ENCODE results near the gene TMEM184B. TPM values are rescaled to one million over a fixed set of nuclear protein-coding genes. Genes with fewer than 3 reads are reported as not detected.
A peak's percentile ranks its signal among the peaks of the same experiment; 100 is the strongest.

TMEM184B gene
- total RNA-seq, 2 donors from 2014 or later: 76.0 to 137 TPM

DNA sequence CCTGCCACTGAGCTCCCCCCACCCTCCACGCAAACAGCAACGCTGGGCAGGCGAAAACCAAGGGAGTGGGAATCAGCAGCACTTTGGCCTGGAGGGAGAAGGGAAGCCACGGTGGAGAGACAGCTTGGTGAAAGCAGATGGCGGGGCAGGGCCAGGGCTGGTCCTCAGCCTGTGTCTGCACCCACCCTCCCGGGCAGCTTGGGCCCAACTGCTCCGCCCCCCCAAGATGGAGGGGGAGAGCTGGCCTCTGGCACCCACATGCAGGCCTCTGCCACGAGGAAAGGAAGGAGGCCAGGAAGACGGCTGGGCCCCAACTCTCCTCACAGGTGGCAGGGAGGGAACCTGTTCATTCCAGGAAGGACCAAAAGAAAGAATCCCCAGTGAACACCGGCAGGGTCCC is 53.2 kb downstream of the TMEM184B start:
- intact Hi-C loops (cut with DNase I): loop anchor here (10.0 kb wide), 1 partner anchor 105 kb away; the partner anchor contains the start of gene BAIAP2L2
- 58% methylated on average over 10 of the region's 10 CpGs for WGBS
- DNase-seq (ENCODE audit: low spot score): no peak
- Histone ChIP-seq H3K27me3 (replicated peaks; ENCODE audit: insufficient read depth) (no peaks in the 10 kb centered on the region), H3K4me1 (replicated peaks) (no peaks in the 10 kb centered on the region), H3K27ac (peak overlapping the region; percentile 73 to 83), H3K36me3 (peaks cover 0 to 5% of the 10 kb centered on the region in 2 donors), H3K4me3 (no peak overlapping the region), H3K9me3 (no peaks in the 10 kb centered on the region)
- TF ChIP-seq, protein P1, sequence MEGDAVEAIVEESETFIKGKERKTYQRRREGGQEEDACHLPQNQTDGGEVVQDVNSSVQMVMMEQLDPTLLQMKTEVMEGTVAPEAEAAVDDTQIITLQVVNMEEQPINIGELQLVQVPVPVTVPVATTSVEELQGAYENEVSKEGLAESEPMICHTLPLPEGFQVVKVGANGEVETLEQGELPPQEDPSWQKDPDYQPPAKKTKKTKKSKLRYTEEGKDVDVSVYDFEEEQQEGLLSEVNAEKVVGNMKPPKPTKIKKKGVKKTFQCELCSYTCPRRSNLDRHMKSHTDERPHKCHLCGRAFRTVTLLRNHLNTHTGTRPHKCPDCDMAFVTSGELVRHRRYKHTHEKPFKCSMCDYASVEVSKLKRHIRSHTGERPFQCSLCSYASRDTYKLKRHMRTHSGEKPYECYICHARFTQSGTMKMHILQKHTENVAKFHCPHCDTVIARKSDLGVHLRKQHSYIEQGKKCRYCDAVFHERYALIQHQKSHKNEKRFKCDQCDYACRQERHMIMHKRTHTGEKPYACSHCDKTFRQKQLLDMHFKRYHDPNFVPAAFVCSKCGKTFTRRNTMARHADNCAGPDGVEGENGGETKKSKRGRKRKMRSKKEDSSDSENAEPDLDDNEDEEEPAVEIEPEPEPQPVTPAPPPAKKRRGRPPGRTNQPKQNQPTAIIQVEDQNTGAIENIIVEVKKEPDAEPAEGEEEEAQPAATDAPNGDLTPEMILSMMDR (IDR thresholded peaks at IDR 0.05): no peak
- TF ChIP-seq POLR2A (IDR thresholded peaks at IDR 0.05): no peak
- no peak for TF ChIP-seq POLR2AphosphoS5 (IDR thresholded peaks at IDR 0.05)

DNA sequence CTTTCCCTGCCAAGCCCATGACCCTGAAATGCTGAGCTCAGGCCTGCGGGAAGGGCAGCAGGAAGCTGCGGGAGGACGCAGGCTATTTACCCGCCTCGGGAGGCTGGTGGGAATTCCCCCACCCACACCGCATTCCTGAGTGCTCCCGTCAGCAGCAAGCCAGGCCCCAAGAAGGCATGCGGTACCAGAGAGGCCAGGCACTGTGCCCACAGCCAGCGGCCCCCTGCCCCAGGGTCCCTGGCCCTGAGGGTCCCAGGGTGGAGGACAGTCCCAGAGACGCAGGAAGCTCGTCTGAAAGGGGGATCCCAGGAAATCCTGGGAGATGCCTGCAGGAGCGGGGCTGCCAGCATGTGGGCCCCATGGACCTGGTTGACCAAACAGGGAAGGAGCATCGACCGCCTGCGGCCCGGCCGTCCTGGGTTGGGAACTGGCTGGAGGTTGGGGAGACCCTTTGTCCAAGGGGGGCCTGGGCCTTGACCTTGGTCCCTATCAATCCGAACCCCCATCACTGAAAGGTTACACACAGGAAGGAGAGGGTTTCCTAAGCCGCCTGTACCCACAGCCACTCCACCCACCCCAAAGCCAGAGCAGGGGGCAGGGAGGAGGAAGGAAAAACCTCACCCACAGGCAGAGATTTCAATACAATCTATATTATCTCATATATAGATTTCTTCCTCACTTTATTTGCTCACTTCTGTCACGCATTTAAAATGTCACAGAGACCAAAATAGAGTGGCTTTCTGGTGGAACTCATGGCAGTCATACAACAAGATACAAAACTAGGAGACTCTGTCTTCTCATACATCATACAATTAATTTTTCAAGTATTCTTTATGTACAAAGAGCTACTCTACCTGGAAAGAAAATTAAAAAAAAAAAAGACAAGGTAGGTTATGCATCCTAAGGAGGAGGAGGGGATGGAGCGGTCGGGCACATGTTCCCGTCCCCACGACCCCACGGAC is 53.9 kb downstream of the TMEM184B start:
- TF ChIP-seq POLR2AphosphoS5 (IDR thresholded peaks at IDR 0.05) (peak; percentile 88), POLR2A (IDR thresholded peaks at IDR 0.05) (peak; percentile 61)
- TF ChIP-seq, protein P1 (IDR thresholded peaks at IDR 0.05): no peak
- no peaks in the 10 kb centered on the region for H3K36me3 ChIP-seq
- intact Hi-C loops (cut with DNase I): no loop called here
- no peaks in the 10 kb centered on the region for H3K9me3 ChIP-seq
- no peaks in the 10 kb centered on the region for H3K27me3 ChIP-seq (replicated peaks; ENCODE audit: insufficient read depth)
- WGBS: 55% methylated on average over 22 of the region's 25 CpGs
- peak; percentile 82 for DNase-seq (ENCODE audit: low spot score)
- peak overlapping the region; percentile 73 to 83 for H3K27ac ChIP-seq
- no peaks in the 10 kb centered on the region for H3K4me1 ChIP-seq (replicated peaks)
- no peak overlapping the region for H3K4me3 ChIP-seq

DNA sequence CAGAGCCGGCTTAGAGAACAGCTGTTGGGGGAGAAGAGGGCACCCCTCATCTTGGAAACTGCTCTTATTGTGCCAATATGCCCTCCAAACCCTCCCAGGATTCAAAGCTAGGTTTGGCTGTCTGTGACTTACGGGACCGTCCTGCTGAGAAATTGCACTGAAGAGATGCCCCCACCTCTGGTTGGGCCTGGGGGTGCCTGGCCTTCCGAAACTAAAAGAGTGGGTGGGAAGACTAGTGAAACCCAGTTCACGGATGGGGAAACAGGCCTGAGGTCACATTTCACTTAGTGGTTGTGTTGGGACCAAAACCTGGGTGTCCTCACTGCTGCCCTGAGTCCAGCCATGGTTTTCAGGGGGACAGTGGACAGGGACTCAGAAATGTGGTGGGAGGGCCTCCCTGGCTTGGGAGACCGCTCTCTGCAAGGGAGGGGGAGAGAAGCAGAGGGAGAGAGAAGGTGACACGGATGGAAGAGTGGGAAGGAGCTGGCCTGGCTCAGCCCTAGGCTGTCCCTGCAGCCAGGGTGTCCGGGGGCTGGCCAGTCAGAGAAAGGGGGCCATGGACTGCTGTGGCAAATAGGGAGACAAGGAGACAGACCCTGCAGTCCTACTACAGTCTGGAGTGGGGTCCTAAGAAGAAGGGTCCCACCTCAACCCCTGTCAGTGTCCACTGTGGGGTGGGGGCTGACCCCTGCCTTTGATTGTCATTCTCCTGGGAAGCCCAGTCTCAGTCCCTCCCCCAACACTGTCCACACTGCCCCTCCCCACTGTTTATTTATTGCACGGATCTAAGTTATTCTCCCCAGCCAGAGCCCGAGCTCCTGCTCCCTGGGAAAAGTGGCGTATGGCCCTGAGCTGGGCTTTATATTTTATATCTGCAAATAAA is 57.4 kb downstream of the TMEM184B start:
- TF ChIP-seq POLR2A (IDR thresholded peaks at IDR 0.05): no peak
- TF ChIP-seq, protein P1 (IDR thresholded peaks at IDR 0.05): no peak
- no peak for TF ChIP-seq POLR2AphosphoS5 (IDR thresholded peaks at IDR 0.05)
- WGBS: 85% methylated on average over 11 of the region's 11 CpGs
- Histone ChIP-seq H3K9me3 (no peaks in the 10 kb centered on the region), H3K27ac (no peak overlapping the region), H3K27me3 (replicated peaks; ENCODE audit: insufficient read depth) (no peaks in the 10 kb centered on the region), H3K36me3 (no peaks in the 10 kb centered on the region), H3K4me3 (no peak overlapping the region), H3K4me1 (replicated peaks) (no peaks in the 10 kb centered on the region)
- no peak for DNase-seq (ENCODE audit: low spot score)
- intact Hi-C loops (cut with DNase I): no loop called here

DNA sequence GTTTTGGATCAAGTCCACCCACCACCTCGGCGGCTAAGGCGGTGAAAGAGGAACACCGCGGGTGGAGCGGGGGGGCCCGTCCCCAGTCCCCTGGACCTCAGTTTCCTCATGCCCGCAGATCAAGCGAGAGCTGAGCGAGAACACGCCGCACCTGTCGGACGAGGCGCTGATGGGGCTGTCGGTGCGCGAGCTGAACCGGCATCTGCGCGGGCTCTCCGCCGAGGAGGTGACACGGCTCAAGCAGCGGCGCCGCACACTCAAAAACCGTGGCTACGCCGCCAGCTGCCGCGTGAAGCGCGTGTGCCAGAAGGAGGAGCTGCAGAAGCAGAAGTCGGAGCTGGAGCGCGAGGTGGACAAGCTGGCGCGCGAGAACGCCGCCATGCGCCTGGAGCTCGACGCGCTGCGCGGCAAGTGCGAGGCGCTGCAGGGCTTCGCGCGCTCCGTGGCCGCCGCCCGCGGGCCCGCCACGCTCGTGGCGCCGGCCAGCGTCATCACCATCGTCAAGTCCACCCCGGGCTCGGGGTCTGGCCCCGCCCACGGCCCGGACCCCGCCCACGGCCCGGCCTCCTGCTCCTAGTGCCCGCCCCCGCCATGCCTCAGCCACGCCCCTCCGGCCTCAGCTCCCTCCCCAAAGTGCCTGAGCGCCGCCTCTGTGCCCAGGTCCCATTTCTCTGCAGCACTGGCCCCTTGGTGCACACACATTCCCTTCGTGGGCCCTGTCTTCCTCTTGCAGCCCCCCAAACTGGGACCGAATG is 58.3 kb downstream of the TMEM184B start:
- DNase-seq (ENCODE audit: low spot score): peak; percentile 42
- H3K4me3 ChIP-seq: peak overlapping the region; percentile 7 to 16
- TF ChIP-seq POLR2A (IDR thresholded peaks at IDR 0.05) (peak; percentile 19), POLR2AphosphoS5 (IDR thresholded peaks at IDR 0.05) (peak; percentile 10)
- TF ChIP-seq, protein P1 (IDR thresholded peaks at IDR 0.05): peak in 3 of 4 experiments; percentile 28 to 45 (median 40)
- intact Hi-C loops (cut with DNase I): no loop called here
- H3K36me3 ChIP-seq: no peaks in the 10 kb centered on the region
- 22% methylated on average over 54 of the region's 81 CpGs for WGBS
- H3K4me1 ChIP-seq (replicated peaks): no peaks in the 10 kb centered on the region
- H3K27ac ChIP-seq: peak overlapping the region in 1 of 2 donors; percentile 23
- no peaks in the 10 kb centered on the region for H3K27me3 ChIP-seq (replicated peaks; ENCODE audit: insufficient read depth)
- H3K9me3 ChIP-seq: no peaks in the 10 kb centered on the region

All from prostate gland (tissue), 2 donors.